Stimulated activated CD4-positive, alpha-beta T cell treated with anti-CD3 and anti-CD28 coated beads, Interleukin-4, amount 100 ng/mL, for 24 hours (primary cell): Measurements from ENCODE around the gene TPSD1.
"Not testable (repeated sequence)": the region's sequence is repeated elsewhere in the genome, so short reads cannot be mapped to it uniquely, and the experiment has no call there.

Experiments
- DNase-seq: peaks from one replicate; pipeline ENCODE4 v3.0.0-alpha.2; 2020

The TPSD1 gene

DNA sequence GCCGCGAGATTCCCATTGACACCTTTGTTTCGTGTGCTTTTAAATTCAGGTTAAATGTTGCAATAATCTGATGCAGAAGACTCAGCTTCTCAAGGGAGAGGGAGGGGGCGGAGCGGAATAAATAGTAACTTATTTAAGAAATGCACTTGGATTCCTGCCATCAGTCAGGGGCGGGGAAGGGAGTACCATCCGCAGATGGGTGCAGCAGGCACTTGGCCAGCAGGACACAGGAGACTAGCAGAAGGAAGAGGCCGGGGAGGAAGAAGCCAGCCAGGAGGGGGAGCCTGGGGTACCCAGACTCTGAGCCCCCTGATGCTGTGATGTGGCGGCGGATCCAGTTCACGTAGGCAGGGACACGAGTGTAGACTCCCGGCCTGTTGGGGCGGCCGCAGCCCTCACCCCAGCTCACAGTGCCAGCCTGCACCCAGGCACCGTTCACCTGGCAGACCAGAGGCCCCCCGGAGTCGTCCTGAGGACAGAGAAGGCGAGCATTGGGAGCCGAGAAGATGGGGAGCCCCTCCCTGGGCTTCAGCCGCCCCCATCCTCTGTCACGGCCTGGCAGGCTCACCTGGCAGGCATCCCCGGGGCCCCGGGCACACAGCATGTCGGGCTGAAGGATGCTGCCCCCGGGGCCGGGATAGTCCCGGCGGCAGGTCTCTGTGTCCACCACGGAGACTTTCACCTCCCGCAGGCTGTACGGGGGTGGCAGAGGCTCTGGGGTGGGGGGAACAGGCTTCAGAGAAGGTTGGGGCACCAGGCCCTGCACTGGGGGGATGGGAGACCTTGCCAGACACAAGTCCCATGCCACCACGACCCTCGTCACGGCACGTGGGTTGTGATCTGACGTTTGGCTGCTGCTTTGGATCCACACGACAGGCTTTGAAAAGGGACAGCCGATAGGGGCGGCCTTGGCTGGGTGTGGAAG is 34.0 kb upstream of the TPSD1 start:
- DNase-seq, result no peak

DNA sequence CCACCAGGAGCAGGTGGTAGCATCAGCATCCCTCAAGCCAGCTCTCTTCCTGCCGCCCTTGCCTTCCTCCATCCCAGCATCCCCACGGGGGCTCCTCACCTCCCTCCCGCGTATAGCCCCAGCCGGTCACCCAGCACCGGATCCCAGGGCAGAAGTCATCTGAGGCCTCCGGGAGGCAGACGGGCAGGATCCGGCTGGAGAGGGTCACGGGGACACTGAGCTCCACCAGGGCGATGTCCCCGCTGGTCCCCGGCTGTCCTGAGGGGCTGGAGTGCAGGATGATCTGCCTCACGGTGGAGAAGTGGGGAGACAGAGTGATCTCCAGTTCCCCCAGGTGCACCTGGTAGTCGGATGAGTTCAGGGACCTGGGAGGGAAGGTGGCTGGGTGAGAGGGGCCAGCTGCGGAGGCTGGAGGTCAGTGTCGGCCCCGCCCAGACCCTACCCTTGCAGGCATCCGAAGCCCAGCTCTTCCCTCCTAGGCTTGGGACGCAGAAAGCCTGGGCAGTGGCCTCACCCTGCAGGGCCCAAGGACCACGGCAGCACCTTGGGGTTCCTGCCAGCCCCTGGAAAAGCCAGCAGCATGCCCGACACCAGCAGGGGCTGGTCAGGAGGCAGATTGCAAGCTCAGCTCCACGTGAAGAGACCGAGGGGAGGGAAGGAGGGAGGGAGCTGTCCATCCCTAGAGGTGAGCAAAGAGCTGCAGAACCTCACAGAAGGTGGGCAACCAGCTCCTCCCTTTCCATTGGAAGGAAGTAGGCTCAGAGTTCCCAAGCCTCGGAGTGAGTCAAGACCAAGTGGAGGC is 33.1 kb upstream of the TPSD1 start:
- DNase-seq, result no peak

DNA sequence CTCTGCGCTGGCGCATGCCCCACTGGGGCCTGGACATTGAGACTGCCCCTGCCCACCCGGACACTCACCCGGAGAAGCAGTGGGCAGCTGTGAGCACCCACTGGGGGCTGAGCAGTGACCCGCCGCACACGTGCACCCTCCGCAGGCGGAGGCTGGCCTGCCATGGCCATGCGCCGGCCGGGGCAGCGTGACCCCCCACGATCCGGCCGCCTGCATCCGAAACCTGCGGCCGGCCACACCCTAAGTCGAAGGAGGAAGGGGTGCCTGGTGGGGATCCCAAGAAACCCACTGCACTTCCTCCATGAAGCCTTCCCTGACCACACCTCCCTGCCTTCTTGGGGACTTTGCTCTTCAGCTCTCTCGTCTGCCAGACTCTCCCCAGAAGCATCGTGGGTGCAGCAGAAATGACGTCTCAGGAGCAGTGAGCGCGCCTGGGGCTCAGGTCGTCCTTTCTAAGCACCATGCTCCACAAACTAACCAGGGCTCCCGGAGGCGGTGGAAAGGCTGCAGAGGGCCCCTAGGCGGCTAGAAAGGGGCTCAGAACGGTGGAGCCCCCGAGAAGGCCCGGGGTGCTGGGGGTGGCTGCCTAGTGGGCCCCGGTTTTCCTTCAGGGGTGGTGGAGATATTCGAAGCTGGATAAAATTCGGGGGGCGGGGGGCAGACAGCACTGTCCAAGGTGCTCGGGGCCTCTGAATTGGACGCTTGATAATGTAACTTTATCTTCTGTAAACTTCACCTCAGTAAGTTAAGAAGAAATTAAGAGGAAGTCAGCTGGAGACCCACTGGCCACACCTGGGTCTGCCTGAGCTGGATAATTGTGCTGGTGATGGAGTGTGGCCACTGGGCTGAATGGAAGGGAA is 32.3 kb upstream of the TPSD1 start:
- no peak for DNase-seq

DNA sequence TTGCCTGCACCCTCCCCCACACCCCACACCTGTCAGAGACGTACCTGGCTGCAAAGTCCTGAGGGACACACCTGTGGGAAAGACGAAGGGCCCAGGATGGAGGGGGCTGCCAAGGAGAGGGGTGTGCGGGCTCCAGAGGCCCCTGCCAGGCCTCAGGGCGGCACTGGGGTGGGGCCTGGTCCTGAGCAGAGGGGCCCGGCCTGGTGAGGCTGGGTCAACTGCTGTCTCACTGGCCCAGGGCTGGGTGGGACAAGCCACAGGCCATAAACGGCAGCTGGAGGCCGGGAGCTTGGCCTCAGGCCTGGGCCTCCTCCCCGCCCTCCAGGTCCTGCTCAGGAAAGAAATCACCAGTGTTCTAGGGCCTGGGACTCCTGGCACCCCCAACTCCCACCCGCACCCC is 31.3 kb upstream of the TPSD1 start:
- no peak for DNase-seq

DNA sequence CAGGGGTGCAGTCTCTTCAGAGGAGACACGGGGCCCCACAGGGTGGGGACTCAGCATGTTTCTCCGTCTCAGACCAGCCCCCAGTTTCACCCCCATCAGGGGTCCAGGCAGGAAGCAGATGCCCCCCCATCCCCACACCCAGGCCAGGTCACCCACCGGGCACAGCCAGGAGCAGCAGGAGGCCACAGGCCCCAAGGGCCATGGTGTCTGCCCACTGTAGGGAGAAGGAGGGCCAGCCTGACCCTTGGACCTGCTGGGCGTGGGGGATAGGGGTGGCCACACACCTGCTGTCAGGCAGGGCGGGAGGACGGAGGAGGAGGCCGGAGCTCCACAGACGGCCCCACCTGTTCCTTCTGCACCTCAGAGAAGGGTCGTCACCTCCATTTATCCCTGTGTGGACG is 30.8 kb upstream of the TPSD1 start, which contains the start of gene TPSG1:
TSS of gene TPSG1 (minus strand) at position 218 of the 401 bp plus-strand sequence. CDS start at position 202, 16 bp downstream.
- no peak for DNase-seq

DNA sequence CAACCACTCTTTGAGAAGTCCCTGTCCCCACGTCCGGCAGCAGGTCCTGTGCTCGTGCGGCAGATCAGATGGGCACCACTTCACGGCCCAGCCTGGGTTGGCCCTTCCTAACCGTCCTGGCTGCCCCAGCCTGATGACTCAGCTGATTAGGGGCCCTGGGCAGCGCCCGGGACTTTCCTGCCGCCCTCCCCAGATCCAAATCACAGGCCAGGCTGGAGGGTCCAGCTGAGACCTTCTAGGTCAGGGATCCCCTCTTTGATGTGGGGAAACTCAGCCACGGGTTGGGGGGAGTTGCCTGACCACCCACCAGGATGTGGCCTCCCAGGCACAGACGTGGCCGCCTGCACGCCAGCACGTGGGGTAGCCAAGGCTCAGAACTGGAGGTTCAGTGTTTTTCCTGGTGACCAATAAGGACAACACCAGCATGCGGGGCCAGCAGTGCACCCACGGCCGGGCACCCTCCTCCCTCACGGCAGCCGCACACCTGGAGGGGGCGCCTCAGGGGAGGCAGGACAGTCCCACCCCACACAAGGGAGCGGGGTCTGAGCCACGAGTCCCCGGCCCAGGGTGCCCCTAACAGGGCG is 30.0 kb upstream of the TPSD1 start:
- DNase-seq, result not testable (repeated sequence)

DNA sequence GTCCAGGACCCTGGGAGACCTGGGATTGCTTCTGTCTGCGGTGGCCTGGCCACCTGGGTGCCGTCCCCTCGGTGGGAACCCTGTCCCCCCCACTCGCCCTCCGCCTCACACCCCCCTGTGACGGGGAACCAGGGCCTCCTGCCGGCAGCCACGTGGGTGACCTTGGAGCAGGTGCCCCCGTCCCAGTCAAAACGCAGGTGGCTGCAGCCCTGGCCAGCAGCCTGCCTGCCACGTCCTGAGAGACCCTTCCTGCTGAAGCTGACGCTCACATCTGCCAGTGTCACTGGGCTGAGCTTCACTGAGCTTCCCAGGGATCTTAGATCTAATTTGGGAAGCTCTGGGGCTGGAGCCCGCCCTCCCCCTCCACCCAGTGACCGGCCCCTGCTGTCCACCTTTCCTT is 29.2 kb upstream of the TPSD1 start:
- DNase-seq, result not testable (repeated sequence)

DNA sequence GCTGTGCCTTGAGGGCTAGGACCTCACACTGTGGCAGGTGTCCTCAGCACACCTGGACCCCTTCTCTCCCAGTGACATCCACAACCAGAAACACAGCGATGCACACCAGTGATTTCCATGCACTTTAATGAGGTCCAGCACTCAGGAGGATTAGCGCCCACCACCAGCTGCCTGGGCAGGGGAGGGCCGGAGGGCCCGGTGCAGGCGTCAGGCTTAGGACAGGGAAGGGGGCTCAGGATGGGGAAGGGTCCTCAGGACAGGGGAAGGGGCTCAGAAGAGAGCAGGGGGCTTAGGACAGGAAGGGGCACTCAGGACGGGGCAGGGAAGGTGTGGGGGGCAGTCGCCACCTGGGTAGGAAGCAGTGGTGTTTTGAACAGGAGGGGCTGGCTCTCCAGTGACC is 27.6 kb upstream of the TPSD1 start:
- not testable (repeated sequence) for DNase-seq

DNA sequence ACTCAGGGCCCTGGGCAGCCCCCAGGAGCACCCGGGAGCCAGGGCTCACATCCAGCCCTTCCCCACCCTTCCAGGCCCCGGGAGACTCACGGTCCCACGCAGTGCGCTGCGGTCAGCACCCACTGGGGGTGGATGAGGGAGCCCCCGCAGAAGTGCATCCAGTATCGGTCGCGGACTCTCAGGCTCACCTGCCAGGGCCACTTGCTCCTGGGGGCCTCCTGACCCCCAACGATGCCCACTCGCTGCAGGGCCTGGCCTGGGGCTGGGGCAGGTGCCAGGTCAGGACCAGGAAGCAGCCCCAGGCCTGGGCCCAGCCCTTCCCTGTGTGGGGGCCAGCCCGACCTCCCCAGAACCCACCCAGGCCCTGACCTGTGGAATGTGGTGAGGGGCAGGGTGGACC is 26.4 kb upstream of the TPSD1 start:
- not testable (repeated sequence) for DNase-seq

DNA sequence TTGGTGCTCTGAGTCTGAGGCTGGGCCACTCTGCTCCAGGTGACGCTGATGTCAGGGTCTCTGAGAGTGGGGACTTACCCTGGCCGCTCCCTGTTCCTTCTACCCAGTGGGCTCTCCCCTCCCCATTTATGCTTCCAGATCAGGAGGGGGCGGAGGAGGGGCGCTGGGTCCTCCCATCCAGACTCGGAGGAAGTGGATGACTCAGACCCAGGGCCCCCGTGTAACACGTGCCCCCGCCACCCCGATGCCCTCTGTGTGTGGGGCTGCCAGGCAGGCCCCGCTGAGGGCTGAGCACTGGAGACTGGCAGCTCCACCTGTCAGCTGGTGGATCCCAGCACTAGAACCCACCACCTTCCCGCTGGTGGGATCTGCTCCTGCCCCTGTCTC is 25.8 kb upstream of the TPSD1 start, which contains the start of gene TPSB2:
TSS of gene TPSB2 (minus strand) at position 101 of the 387 bp plus-strand sequence. CDS start 233 bp downstream, outside the sequence.
- DNase-seq, result not testable (repeated sequence)

DNA sequence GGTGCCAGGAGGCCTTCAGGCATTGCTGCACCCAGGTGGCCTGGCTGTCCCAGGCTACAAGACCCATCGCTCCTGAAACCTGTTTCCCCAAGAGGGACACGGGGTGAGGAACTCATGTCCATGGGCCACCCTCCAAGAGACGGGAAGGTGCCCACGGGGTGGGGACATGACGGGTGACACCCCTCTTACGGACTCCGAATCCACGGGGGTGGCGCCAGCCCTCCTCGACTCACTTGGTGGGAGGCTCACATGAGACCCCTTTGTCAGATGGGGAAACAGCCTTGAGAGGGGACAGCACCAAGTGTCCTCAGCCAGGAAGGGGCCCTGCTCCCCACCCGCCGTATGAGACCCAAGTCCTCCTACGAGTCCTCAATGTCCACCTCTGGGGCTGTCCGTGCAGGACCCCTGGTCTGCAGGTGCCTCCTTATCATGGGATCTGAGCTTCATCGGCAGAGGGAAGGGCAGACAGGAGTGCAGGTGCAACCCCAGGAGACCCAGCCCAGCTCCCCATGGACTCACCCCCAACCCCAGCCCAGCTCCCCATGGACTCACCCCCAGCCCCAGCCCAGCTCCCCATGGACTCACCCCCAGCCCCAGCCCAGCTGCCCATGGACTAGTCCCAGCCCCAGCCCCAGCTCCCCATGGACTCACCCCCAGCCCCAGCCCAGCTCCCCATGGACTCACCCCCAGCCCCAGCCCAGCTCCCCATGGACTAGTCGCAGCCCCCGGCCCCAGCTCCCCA is 25.2 kb upstream of the TPSD1 start:
- not testable (repeated sequence) for DNase-seq

DNA sequence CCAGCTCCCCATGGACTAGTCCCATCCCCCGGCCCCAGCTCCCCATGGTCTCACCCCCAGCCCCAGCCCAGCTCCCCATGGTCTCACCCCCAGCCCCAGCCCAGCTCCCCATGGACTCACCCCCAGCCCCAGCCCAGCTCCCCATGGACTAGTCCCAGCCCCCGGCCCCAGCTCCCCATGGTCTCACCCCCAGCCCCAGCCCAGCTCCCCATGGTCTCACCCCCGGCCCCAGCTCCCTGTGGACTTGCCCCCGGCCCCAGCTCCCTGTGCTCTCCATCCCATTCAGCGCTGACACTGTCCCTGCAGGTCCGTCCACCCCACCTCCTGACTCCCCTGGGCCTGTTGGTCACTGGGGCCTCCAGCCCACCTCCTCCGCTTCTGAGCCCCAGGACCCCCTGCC is 24.6 kb upstream of the TPSD1 start:
- not testable (repeated sequence) for DNase-seq

DNA sequence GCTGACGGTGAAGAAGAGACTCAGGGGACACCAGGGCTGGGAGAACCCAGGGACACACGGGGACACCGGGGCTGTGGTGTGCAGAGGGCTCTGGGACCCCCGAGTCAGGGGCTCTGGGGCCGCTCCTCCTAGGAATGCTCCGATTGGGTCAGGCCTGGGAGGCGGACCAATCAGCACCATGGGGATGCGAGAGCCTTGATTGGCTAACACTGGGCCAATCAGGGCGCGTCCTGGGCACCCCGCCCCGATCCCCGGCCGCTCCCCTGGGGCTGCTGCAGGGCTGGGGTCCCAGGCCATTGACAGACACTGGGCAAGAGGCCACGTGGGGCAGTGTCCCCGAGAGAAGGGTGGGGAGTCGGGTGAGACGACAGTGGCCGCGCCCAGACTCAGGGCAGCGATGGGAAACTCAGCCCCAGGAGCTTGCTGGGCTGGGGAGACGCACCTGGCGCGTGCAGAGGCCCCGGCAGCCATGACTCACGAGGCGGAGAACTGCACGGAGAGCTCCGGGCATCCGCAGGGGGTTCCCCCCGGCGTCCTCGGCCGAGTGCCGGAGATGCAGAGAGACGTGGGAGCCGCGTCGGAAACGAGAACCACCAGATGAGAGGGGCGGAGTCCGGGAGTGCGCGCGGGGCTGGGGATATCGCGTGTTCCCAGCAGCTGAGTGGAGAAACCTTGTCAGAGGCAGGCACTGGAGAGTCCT is 23.7 kb upstream of the TPSD1 start:
- not testable (repeated sequence) for DNase-seq

DNA sequence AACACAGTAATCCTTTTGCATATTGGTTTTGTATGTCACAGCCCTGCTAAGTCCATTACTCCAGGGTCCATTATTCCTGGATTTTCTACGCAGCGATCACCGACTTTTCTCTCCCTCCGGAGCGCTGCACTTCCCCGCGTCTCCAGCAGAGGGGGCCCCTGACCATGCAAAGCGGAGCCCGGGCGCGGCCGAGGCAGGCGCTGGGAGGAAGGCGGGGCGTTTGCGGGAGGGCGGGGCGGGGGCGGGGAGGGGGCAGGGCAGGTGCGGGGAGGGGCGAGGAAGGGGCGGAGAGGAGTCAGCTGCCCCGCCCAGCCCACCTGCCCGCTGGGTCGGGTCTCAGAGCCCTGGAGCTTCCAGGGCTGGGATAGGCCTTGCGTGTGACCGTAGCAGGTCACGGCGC is 19.2 kb upstream of the TPSD1 start:
- DNase-seq, result not testable (repeated sequence)

DNA sequence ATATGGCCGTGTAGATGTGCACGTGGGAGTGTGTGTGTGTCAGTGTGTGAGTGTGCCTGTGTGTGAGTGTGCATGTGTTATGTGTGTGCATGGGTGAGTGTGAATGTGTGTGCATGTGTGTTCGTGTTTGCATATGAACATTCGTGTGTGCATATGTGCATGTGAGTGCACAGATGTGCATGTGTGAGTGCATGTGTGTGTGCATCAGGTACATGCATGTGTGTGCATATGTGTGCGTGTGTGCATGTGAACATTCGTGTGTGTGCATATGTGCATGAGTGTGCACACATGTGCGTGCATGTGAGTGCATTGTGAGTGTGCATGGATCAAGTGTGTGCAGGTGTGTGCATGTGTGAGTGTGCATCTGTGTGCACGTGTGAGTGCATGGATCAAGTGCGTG is 17.9 kb upstream of the TPSD1 start:
- DNase-seq, result no peak

DNA sequence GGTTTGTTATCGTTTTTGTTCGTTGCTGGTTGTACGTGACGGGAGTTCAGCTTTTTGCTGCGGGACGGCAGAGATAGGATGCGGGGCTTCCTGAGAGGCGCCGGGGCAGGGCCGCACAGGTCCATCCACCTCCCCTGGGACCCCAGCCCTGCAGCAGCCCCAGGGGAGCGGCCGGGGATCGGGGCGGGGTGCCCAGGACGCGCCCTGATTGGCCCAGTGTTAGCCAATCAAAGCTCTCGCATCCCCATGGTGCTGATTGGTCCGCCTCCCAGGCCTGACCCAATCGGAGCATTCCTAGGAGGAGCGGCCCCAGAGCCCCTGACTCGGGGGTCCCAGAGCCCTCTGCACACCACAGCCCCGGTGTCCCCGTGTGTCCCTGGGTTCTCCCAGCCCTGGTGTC is 17.0 kb upstream of the TPSD1 start:
- DNase-seq, result not testable (repeated sequence)

DNA sequence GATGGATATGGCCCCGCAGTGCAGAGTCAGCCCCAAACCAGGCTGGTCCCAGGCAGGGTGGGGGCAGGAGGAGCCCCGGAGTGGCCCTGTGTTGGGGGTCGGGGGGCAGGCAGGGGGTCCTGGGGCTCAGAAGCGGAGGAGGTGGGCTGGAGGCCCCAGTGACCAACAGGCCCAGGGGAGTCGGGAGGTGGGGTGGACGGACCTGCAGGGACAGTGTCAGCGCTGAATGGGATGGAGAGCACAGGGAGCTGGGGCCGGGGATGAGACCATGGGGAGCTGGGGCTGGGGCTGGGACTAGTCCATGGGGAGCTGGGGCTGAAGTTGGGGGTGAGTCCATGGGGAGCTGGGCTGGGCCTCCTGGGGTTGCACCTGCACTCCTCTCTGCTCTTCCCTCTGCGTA is 16.3 kb upstream of the TPSD1 start:
- not testable (repeated sequence) for DNase-seq

DNA sequence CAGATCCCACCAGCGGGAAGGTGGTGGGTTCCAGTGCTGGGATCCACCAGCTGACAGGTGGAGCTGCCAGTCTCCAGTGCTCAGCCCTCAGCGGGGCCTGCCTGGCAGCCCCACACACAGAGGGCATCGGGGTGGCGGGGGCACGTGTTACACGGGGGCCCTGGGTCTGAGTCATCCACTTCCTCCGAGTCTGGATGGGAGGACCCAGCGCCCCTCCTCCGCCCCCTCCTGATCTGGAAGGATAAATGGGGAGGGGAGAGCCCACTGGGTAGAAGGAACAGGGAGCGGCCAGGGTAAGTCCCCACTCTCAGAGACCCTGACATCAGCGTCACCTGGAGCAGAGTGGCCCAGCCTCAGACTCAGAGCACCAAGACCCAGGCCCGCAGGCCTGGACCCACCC is 15.4 kb upstream of the TPSD1 start, which contains the start of gene TPSAB1:
TSS of gene TPSAB1 (plus strand) at position 270 of the 400 bp plus-strand sequence. CDS start 234 bp downstream, outside the sequence.
- DNase-seq, result not testable (repeated sequence)

DNA sequence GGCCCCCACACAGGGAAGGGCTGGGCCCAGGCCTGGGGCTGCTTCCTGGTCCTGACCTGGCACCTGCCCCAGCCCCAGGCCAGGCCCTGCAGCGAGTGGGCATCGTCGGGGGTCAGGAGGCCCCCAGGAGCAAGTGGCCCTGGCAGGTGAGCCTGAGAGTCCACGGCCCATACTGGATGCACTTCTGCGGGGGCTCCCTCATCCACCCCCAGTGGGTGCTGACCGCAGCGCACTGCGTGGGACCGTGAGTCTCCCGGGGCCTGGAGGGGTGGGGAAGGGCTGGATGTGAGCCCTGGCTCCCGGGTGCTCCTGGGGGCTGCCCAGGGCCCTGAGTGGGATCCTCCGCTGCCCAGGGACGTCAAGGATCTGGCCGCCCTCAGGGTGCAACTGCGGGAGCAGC is 14.8 kb upstream of the TPSD1 start:
- DNase-seq, result not testable (repeated sequence)

DNA sequence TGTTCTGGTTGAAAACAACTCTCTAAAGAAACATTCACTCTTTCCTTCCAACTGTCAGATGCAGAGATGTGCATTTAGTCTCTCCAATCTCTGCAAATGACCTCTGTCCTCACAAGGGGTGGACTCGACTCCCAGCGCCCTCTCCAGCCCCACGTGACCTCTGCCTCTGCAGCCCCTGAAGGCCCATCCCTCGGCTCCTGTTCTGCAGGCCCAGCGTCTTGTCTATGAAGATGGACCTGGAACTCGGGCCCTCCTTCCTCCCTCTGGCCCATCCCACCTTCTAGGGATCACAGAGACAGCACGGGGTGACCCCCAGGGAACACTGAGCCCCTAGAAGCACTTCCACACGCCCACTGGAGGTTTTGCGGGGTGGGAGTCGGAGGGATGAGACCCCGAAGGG is 12.5 kb upstream of the TPSD1 start:
- DNase-seq, result not testable (repeated sequence)
